B cell (primary cell): ENCODE measurements around the gene ZBTB11.

Experiments used
- CTCF ChIP-seq: fragments of 200-600 bp; IDR thresholded peaks from one replicate; pipeline ENCODE4 v1.8.0; 2022; ENCODE audit warnings: antibody characterized with exemption, mild to moderate bottlenecking
- EZH2 ChIP-seq: IDR thresholded peaks from 2 replicates; pipeline ENCODE4 v1.6.1; 2012; ENCODE audit warnings: borderline replicate concordance, low read depth, mild to moderate bottlenecking, moderate library complexity, low read length; ENCODE audit not compliant: insufficient read depth, poor library complexity, severe bottlenecking

- no peak for TF ChIP-seq CTCF
- TF ChIP-seq EZH2: no peak
Measured at GRCh38 chr3:101623656-101624055, 53.3 kb downstream of the ZBTB11 start.
